Ovary (tissue), 3 donors: ENCODE results near the gene PCDHGA7.

Experiments used
- CTCF ChIP-seq, 3 donors: fragments of 450-650 bp in 2 of 3; fragments of 200-600 bp in 1 of 3; IDR thresholded peaks; one replicate each; pipeline versions ENCODE4 v1.5.1 to v1.8.0; 2016 to 2022; ENCODE audit warnings: antibody characterized with exemption in 3 of 3, mild to moderate bottlenecking in 1 of 3
- EP300 ChIP-seq: sonication (generic); formaldehyde crosslinking; IDR thresholded peaks from one replicate; pipeline ENCODE4 v1.6.1; 2017; ENCODE audit warnings: antibody characterized with exemption
- POLR2A ChIP-seq: fragments of 450-650 bp; IDR thresholded peaks from one replicate; pipeline ENCODE4 v1.6.1; 2017; ENCODE audit warnings: antibody characterized with exemption, mild to moderate bottlenecking, moderate library complexity
- donor health status: DM: no; HTN: no; CAD: no.

- no peak for TF ChIP-seq CTCF (IDR thresholded peaks at IDR 0.05)
- TF ChIP-seq POLR2A, result no peak
- no peak for TF ChIP-seq EP300
These were observed 19.8 kb upstream of the PCDHGA7 start for GRCh38 chr5:141362719-141363118.
